MM.1S (cell line): Measurements from ENCODE around the gene UBE2R2.

ENCODE experiments used
- DNase-seq: peaks from one replicate; pipeline ENCODE4 v3.0.0-alpha.2; 2015
- H2AFZ ChIP-seq: fragments of 300-600 bp; sonication (generic); 2 replicates; pipeline ENCODE4 v1.6.0; 2016; ENCODE audit warnings: antibody characterized with exemption, low read length
- H3F3A ChIP-seq: fragments of 300-600 bp; sonication (generic); 2 replicates; pipeline ENCODE4 v1.6.1; 2016; ENCODE audit warnings: mild to moderate bottlenecking, antibody characterized with exemption, low read length, moderate library complexity, mixed read lengths; ENCODE audit not compliant: insufficient read depth
- H3K27ac ChIP-seq: fragments of 300-600 bp; sonication (generic); 2 replicates; pipeline ENCODE4 v1.5.1; 2016; ENCODE audit warnings: mild to moderate bottlenecking, low read length
- H3K27me3 ChIP-seq: fragments of 300-600 bp; sonication (generic); replicated peaks from 2 replicates; pipeline ENCODE4 v1.6.0; 2016; ENCODE audit warnings: low read length; ENCODE audit not compliant: insufficient read depth
- H3K36me3 ChIP-seq: fragments of 300-600 bp; sonication (generic); replicated peaks from 2 replicates; pipeline ENCODE4 v1.6.1; 2016; ENCODE audit warnings: mild to moderate bottlenecking, low read length, mixed read lengths; ENCODE audit not compliant: insufficient read depth
- H3K4me1 ChIP-seq: fragments of 300-600 bp; sonication (generic); 2 replicates; pipeline ENCODE4 v1.6.1; 2016; ENCODE audit warnings: low read length, mixed read lengths
- H3K4me2 ChIP-seq: fragments of 300-600 bp; sonication (generic); 2 replicates; pipeline ENCODE4 v1.6.0; 2016; ENCODE audit warnings: low read depth, low read length
- H3K4me3 ChIP-seq: fragments of 300-600 bp; sonication (generic); 2 replicates; pipeline ENCODE4 v1.5.1; 2016; ENCODE audit warnings: low read length, mixed read lengths
- H3K79me2 ChIP-seq: fragments of 300-600 bp; sonication (generic); 2 replicates; pipeline ENCODE4 v1.6.1; 2016; ENCODE audit warnings: mixed run types, low read length, mixed read lengths
- H3K9ac ChIP-seq: fragments of 300-600 bp; sonication (generic); 2 replicates; pipeline ENCODE4 v1.6.1; 2016; ENCODE audit warnings: low read length, mixed read lengths
- H3K9me2 ChIP-seq: fragments of 300-600 bp; sonication (generic); replicated peaks from 2 replicates; pipeline ENCODE4 v1.6.1; 2016; ENCODE audit warnings: mild to moderate bottlenecking, low read length, mixed read lengths; ENCODE audit not compliant: insufficient read depth
- H3K9me3 ChIP-seq: fragments of 300-600 bp; sonication (generic); replicated peaks from 2 replicates; pipeline ENCODE4 v1.6.1; 2016; ENCODE audit warnings: mild to moderate bottlenecking, low read length, mixed read lengths; ENCODE audit not compliant: insufficient read depth
- H4K20me1 ChIP-seq: fragments of 300-600 bp; sonication (generic); 2 replicates; pipeline ENCODE4 v1.6.1; 2016; ENCODE audit warnings: mild to moderate bottlenecking, low read length, moderate library complexity, mixed read lengths; ENCODE audit not compliant: insufficient read depth
- EZH2 ChIP-seq: fragments of 300-600 bp; sonication (generic); optimal IDR thresholded peaks from 2 replicates; pipeline ENCODE3; 2017; ENCODE audit warnings: low read depth, mild to moderate bottlenecking, antibody characterized with exemption, low read length, mixed read lengths
- EZH2phosphoT487 ChIP-seq: fragments of 300-600 bp; sonication (generic); IDR thresholded peaks from 2 replicates; pipeline ENCODE4 v1.6.1; 2018; ENCODE audit warnings: antibody characterized with exemption, low read length
- TF ChIP-seq, protein P1 (sequence below): fragments of 300-600 bp; sonication (generic); IDR thresholded peaks from 2 replicates; pipeline ENCODE4 v1.5.1; 2016; ENCODE audit warnings: antibody characterized with exemption, low read length, mixed read lengths

UBE2R2 gene

DNA sequence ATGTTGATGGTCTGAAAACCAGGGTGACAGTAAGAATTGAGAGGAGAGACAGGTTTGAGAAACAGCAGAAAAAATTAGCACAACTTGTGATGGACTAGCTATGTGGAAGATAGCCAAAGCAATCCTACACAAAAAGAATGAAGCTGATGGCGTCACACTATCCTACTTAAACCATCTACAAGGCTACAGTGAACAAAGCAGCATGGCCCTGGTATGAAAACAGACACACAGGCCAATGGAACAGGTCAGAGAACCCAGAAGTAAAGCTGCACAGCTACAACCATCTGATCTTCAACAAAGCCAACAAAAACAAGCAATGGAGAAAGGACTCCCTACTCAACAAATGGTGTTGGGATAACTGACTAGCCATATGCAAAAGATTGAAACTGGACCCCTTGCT is 7.5 kb upstream of the UBE2R2 start:
- no peaks in the 10 kb centered on the region for H3K9me2 ChIP-seq
- no peaks in the 10 kb centered on the region for H3K36me3 ChIP-seq
- no peaks in the 10 kb centered on the region for H3K27me3 ChIP-seq
- H3K4me2 ChIP-seq = no peak overlapping the region
- H4K20me1 ChIP-seq = no peaks in the 10 kb centered on the region
- no peak overlapping the region for H3K4me3 ChIP-seq
- H3F3A ChIP-seq = no peaks in the 10 kb centered on the region
- H3K9me3 ChIP-seq = no peaks in the 10 kb centered on the region
- H3K9ac ChIP-seq = no peak overlapping the region
- no peaks in the 10 kb centered on the region for H3K79me2 ChIP-seq
- DNase-seq = no peak
- H3K4me1 ChIP-seq = peaks cover 5% of the 10 kb centered on the region
- no peak overlapping the region for H2AFZ ChIP-seq
- no peak overlapping the region for H3K27ac ChIP-seq
- TF ChIP-seq EZH2phosphoT487 (no peak), EZH2 (no peak)
- TF ChIP-seq, protein P1, sequence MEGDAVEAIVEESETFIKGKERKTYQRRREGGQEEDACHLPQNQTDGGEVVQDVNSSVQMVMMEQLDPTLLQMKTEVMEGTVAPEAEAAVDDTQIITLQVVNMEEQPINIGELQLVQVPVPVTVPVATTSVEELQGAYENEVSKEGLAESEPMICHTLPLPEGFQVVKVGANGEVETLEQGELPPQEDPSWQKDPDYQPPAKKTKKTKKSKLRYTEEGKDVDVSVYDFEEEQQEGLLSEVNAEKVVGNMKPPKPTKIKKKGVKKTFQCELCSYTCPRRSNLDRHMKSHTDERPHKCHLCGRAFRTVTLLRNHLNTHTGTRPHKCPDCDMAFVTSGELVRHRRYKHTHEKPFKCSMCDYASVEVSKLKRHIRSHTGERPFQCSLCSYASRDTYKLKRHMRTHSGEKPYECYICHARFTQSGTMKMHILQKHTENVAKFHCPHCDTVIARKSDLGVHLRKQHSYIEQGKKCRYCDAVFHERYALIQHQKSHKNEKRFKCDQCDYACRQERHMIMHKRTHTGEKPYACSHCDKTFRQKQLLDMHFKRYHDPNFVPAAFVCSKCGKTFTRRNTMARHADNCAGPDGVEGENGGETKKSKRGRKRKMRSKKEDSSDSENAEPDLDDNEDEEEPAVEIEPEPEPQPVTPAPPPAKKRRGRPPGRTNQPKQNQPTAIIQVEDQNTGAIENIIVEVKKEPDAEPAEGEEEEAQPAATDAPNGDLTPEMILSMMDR = no peak

- H3K9ac ChIP-seq = no peak overlapping the region
- H3K27me3 ChIP-seq = no peaks in the 10 kb centered on the region
- H3K9me2 ChIP-seq = no peaks in the 10 kb centered on the region
- peak; percentile 63 for DNase-seq
- no peak overlapping the region for H3K27ac ChIP-seq
- no peak overlapping the region for H3K4me3 ChIP-seq
- no peaks in the 10 kb centered on the region for H4K20me1 ChIP-seq
- peaks cover 13% of the 10 kb centered on the region for H3K4me1 ChIP-seq
- 0 out of 2 replicates have a peak overlapping the region, but pooled peaks have one; percentile 33 for H2AFZ ChIP-seq
- peaks cover 18% of the 10 kb centered on the region for H3K79me2 ChIP-seq
- peaks cover 6% of the 10 kb centered on the region for H3F3A ChIP-seq
- H3K36me3 ChIP-seq = no peaks in the 10 kb centered on the region
- TF ChIP-seq, protein P1 = peak; percentile 37
- no peak for TF ChIP-seq EZH2phosphoT487
- no peaks in the 10 kb centered on the region for H3K9me3 ChIP-seq
- H3K4me2 ChIP-seq = no peak overlapping the region; the same call in 1 of the 2 replicates
Measured at GRCh38 chr9:33813712-33814641, 3.0 kb upstream of the UBE2R2 start.

GRCh38 chr9:33815781-33816180 is 1.2 kb upstream of the UBE2R2 start:
- Histone ChIP-seq H2AFZ (peak overlapping the region; percentile 96), H3K36me3 (no peaks in the 10 kb centered on the region), H3F3A (peaks cover 6% of the 10 kb centered on the region), H4K20me1 (no peaks in the 10 kb centered on the region), H3K9me2 (no peaks in the 10 kb centered on the region), H3K4me1 (peaks cover 17% of the 10 kb centered on the region), H3K9me3 (no peaks in the 10 kb centered on the region), H3K9ac (no peak overlapping the region), H3K4me3 (0 out of 2 replicates have a peak overlapping the region, but pooled peaks have one; percentile 91), H3K27me3 (no peaks in the 10 kb centered on the region), H3K27ac (peak overlapping the region; percentile 86; the same call in 1 of the 2 replicates), H3K4me2 (no peak overlapping the region), H3K79me2 (peaks cover 36% of the 10 kb centered on the region)
- no peak for TF ChIP-seq EZH2phosphoT487
- TF ChIP-seq, protein P1 = no peak
- TF ChIP-seq EZH2 = no peak
- DNase-seq = no peak
